KMS-11 (cell line): ENCODE data around the gene AGFG2.
"Not testable (repeated sequence)": the region's sequence is repeated elsewhere in the genome, so short reads cannot be mapped to it uniquely, and the experiment has no call there.

Experiments
- H2AFZ ChIP-seq: fragments of 200-600 bp; sonication (generic); 2 replicates; pipeline ENCODE4 v1.6.1; 2016; ENCODE audit warnings: antibody characterized with exemption, mixed run types, low read depth
- H3K27ac ChIP-seq: fragments of 200-600 bp; sonication (generic); 2 replicates; pipeline ENCODE4 v1.6.1; 2016; ENCODE audit warnings: mild to moderate bottlenecking, mixed run types
- H3K27me3 ChIP-seq: fragments of 200-600 bp; sonication (generic); 2 replicates; pipeline ENCODE4 v1.6.1; 2017; ENCODE audit warnings: mild to moderate bottlenecking, low read depth, mixed run types, moderate library complexity; ENCODE audit not compliant: insufficient read depth
- H3K36me3 ChIP-seq: fragments of 200-600 bp; sonication (generic); 2 replicates; pipeline ENCODE4 v1.6.1; 2017; ENCODE audit warnings: mild to moderate bottlenecking, mixed run types; ENCODE audit not compliant: insufficient read depth
- H3K4me1 ChIP-seq: fragments of 200-600 bp; sonication (generic); 2 replicates; pipeline ENCODE4 v1.6.1; 2016; ENCODE audit warnings: mild to moderate bottlenecking, low read depth, mixed run types; ENCODE audit not compliant: poor library complexity, severe bottlenecking
- H3K4me2 ChIP-seq: fragments of 200-600 bp; sonication (generic); 2 replicates; pipeline ENCODE4 v1.7.0; 2016; ENCODE audit warnings: mild to moderate bottlenecking, mixed run types
- H3K4me3 ChIP-seq: fragments of 200-600 bp; sonication (generic); IDR thresholded peaks from 2 replicates; pipeline ENCODE4 v1.6.1; 2017; ENCODE audit warnings: low read depth, low read length, mixed read lengths; ENCODE audit not compliant: insufficient read depth
- H3K79me2 ChIP-seq: fragments of 200-600 bp; sonication (generic); 2 replicates; pipeline ENCODE4 v1.6.1; 2016; ENCODE audit warnings: low read depth, mixed run types; ENCODE audit not compliant: insufficient read depth
- H3K9ac ChIP-seq: fragments of 200-600 bp; sonication (generic); 2 replicates; pipeline ENCODE4 v1.6.1; 2016; ENCODE audit warnings: mild to moderate bottlenecking, mixed run types
- H4K20me1 ChIP-seq: fragments of 200-600 bp; sonication (generic); 2 replicates; pipeline ENCODE4 v1.6.1; 2016; ENCODE audit warnings: mild to moderate bottlenecking, mixed run types; ENCODE audit not compliant: insufficient read depth
- CTCF ChIP-seq: fragments of 200-600 bp; sonication (generic); conservative IDR thresholded peaks from 2 replicates; pipeline ENCODE4 v1.6.1; 2017; ENCODE audit warnings: low read depth, mild to moderate bottlenecking, antibody characterized with exemption, low read length, moderate library complexity, mixed read lengths

The AGFG2 gene

GRCh38 chr7:100492738-100493475 lies 46.1 kb upstream of the AGFG2 start:
- peaks cover 12% of the 10 kb centered on the region for H3K4me1 ChIP-seq
- no peak for TF ChIP-seq CTCF
- H3K27ac ChIP-seq: no peak overlapping the region
- no peaks in the 10 kb centered on the region for H3K36me3 ChIP-seq
- no peak overlapping the region for H2AFZ ChIP-seq
- no peaks in the 10 kb centered on the region for H3K79me2 ChIP-seq
- peaks cover 6% of the 10 kb centered on the region; the same call in 1 of the 2 replicates for H3K27me3 ChIP-seq
- no peaks in the 10 kb centered on the region for H4K20me1 ChIP-seq
- no peak overlapping the region for H3K9ac ChIP-seq
- no peak overlapping the region for H3K4me2 ChIP-seq
- H3K4me3 ChIP-seq: no peak overlapping the region

GRCh38 chr7:100493476-100494264 lies 45.3 kb upstream of the AGFG2 start:
- Histone ChIP-seq H2AFZ (no peak overlapping the region), H3K27me3 (peaks cover 3% of the 10 kb centered on the region; the same call in 1 of the 2 replicates), H3K27ac (no peak overlapping the region), H3K9ac (no peak overlapping the region), H3K79me2 (no peaks in the 10 kb centered on the region), H3K4me2 (no peak overlapping the region), H3K36me3 (no peaks in the 10 kb centered on the region), H3K4me1 (peaks cover 12% of the 10 kb centered on the region), H3K4me3 (no peak overlapping the region), H4K20me1 (no peaks in the 10 kb centered on the region)
- no peak for TF ChIP-seq CTCF

GRCh38 chr7:100496509-100496908 lies 42.5 kb upstream of the AGFG2 start:
- Histone ChIP-seq H2AFZ (no peak overlapping the region), H3K27me3 (peaks cover 3% of the 10 kb centered on the region; the same call in 1 of the 2 replicates), H3K4me1 (no peaks in the 10 kb centered on the region), H4K20me1 (no peaks in the 10 kb centered on the region), H3K27ac (no peak overlapping the region), H3K36me3 (no peaks in the 10 kb centered on the region), H3K79me2 (no peaks in the 10 kb centered on the region), H3K4me3 (no peak overlapping the region), H3K4me2 (no peak overlapping the region), H3K9ac (no peak overlapping the region)
- no peak for TF ChIP-seq CTCF

GRCh38 chr7:100500743-100501142 lies 38.3 kb upstream of the AGFG2 start:
- H3K4me3 ChIP-seq, H3K27me3 ChIP-seq, H3K36me3 ChIP-seq, H3K79me2 ChIP-seq, H3K4me2 ChIP-seq, H3K4me1 ChIP-seq, H2AFZ ChIP-seq, H3K9ac ChIP-seq, H3K27ac ChIP-seq, H4K20me1 ChIP-seq: not testable (repeated sequence)

- not testable (repeated sequence) for H3K36me3 ChIP-seq, H3K4me2 ChIP-seq, H3K27me3 ChIP-seq, H3K9ac ChIP-seq, H3K4me3 ChIP-seq, H3K4me1 ChIP-seq, H3K79me2 ChIP-seq, H4K20me1 ChIP-seq, H2AFZ ChIP-seq, H3K27ac ChIP-seq
Measured at GRCh38 chr7:100504031-100504430, 35.0 kb upstream of the AGFG2 start.
